NCI-H128 (cell line): ENCODE results near the gene PHF12.
"Not testable (repeated sequence)": the region's sequence is repeated elsewhere in the genome, so short reads cannot be mapped to it uniquely, and the experiment has no call there.

Source experiments
- DNase-seq: peaks from one replicate; lab custom pipeline; 2025; ENCODE audit not compliant: unreplicated experiment; lab: John Stamatoyannopoulos, UW

The PHF12 gene

GRCh38 chr17:28935744-28936460, 15.4 kb downstream of the PHF12 start:
- no peak for DNase-seq

- DNase-seq = not testable (repeated sequence)
Observed at GRCh38 chr17:28934508-28934907, 16.8 kb downstream of the PHF12 start.

GRCh38 chr17:28929787-28930186, 21.5 kb downstream of the PHF12 start:
- no peak for DNase-seq

- no peak for DNase-seq
Observed at GRCh38 chr17:28928061-28928460, 23.3 kb downstream of the PHF12 start.

GRCh38 chr17:28926786-28927185, 24.5 kb downstream of the PHF12 start:
- DNase-seq = no peak

- no peak for DNase-seq
Observed at GRCh38 chr17:28926366-28926765, 25.0 kb downstream of the PHF12 start.

GRCh38 chr17:28925912-28926365, 25.4 kb downstream of the PHF12 start:
- no peak for DNase-seq

GRCh38 chr17:28920201-28920600, 31.1 kb downstream of the PHF12 start:
- no peak for DNase-seq

- DNase-seq = no peak
Observed at GRCh38 chr17:28918295-28918694, 33.0 kb downstream of the PHF12 start.

GRCh38 chr17:28917465-28917864, 33.9 kb downstream of the PHF12 start:
- no peak for DNase-seq

GRCh38 chr17:28917029-28917428, 34.3 kb downstream of the PHF12 start:
- DNase-seq = no peak

- no peak for DNase-seq
Observed at GRCh38 chr17:28916302-28916934, 34.9 kb downstream of the PHF12 start.

- no peak for DNase-seq
Observed at GRCh38 chr17:28912938-28913333, 38.4 kb downstream of the PHF12 start.

- no peak for DNase-seq
Observed at GRCh38 chr17:28912281-28912937, 38.9 kb downstream of the PHF12 start.

GRCh38 chr17:28911411-28912045, 39.8 kb downstream of the PHF12 start:
- DNase-seq = no peak

GRCh38 chr17:28910534-28910933, 40.8 kb downstream of the PHF12 start:
- no peak for DNase-seq

GRCh38 chr17:28908640-28909167, 42.6 kb downstream of the PHF12 start:
- no peak for DNase-seq

- no peak for DNase-seq
Observed at GRCh38 chr17:28907709-28908475, 43.4 kb downstream of the PHF12 start.

- DNase-seq = no peak
Observed at GRCh38 chr17:28906706-28907438, 44.4 kb downstream of the PHF12 start.

- no peak for DNase-seq
Observed at GRCh38 chr17:28906276-28906675, 45.0 kb downstream of the PHF12 start.
